Activated T-cell treated with anti-CD3 and anti-CD28 coated beads, Interleukin-2, amount 50 U/mL, for 24 hours (primary cell): ENCODE measurements around the gene ZNF44.

Experiments used
- DNase-seq: peaks from one replicate; pipeline ENCODE4 v3.0.0-alpha.2; 2020
- H3K27ac Mint-ChIP-seq: 2 replicates; pipeline ENCODE4 v1.8.0; 2020; ENCODE audit warnings: mild to moderate bottlenecking, mixed read lengths
- H3K27me3 Mint-ChIP-seq: 2 replicates; pipeline ENCODE4 v1.8.0; 2020; ENCODE audit warnings: mixed read lengths
- H3K36me3 Mint-ChIP-seq: 2 replicates; pipeline ENCODE4 v1.8.0; 2020; ENCODE audit warnings: low read depth, mixed read lengths
- H3K4me1 Mint-ChIP-seq: 2 replicates; pipeline ENCODE4 v1.8.0; 2020; ENCODE audit warnings: low read depth, mixed read lengths
- H3K4me3 Mint-ChIP-seq: 2 replicates; pipeline ENCODE4 v1.8.0; 2020; ENCODE audit warnings: mild to moderate bottlenecking, moderate library complexity, mixed read lengths
- H3K9me3 Mint-ChIP-seq: 2 replicates; pipeline ENCODE4 v1.8.0; 2020; ENCODE audit warnings: mixed read lengths

Gene ZNF44

GRCh38 chr19:12230751-12231733 is 63.6 kb downstream of the ZNF44 start:
- H3K36me3 Mint-ChIP-seq = peaks cover 74% of the 10 kb centered on the region
- no peaks in the 10 kb centered on the region for H3K27me3 Mint-ChIP-seq
- H3K9me3 Mint-ChIP-seq = peaks cover 20% of the 10 kb centered on the region
- DNase-seq = no peak
- no peak overlapping the region for H3K27ac Mint-ChIP-seq
- H3K4me3 Mint-ChIP-seq = no peak overlapping the region
- no peaks in the 10 kb centered on the region for H3K4me1 Mint-ChIP-seq

- Mint-ChIP-seq H3K27me3 (no peaks in the 10 kb centered on the region), H3K4me1 (no peaks in the 10 kb centered on the region), H3K4me3 (no peak overlapping the region), H3K27ac (no peak overlapping the region), H3K9me3 (peaks cover 15% of the 10 kb centered on the region), H3K36me3 (peaks cover 70% of the 10 kb centered on the region)
- DNase-seq = no peak
Observed at GRCh38 chr19:12229990-12230389, 64.7 kb downstream of the ZNF44 start.

- Mint-ChIP-seq H3K36me3 (peaks cover 44% of the 10 kb centered on the region), H3K4me3 (no peak overlapping the region), H3K27me3 (no peaks in the 10 kb centered on the region), H3K9me3 (peaks cover 9% of the 10 kb centered on the region), H3K27ac (no peak overlapping the region), H3K4me1 (no peaks in the 10 kb centered on the region)
- no peak for DNase-seq
Observed at GRCh38 chr19:12224676-12225075, 70.0 kb downstream of the ZNF44 start.

- H3K4me1 Mint-ChIP-seq = no peaks in the 10 kb centered on the region
- no peak overlapping the region for H3K4me3 Mint-ChIP-seq
- no peaks in the 10 kb centered on the region for H3K27me3 Mint-ChIP-seq
- H3K9me3 Mint-ChIP-seq = peaks cover 16% of the 10 kb centered on the region
- no peak overlapping the region for H3K27ac Mint-ChIP-seq
- no peak for DNase-seq
- H3K36me3 Mint-ChIP-seq = peaks cover 46% of the 10 kb centered on the region
Observed at GRCh38 chr19:12222980-12223630, 71.6 kb downstream of the ZNF44 start.
